HG02938 (cell line): ENCODE results near the gene AXL.

Experiments used
- ATAC-seq: cut with Tn5 transposase; IDR thresholded peaks from one replicate; pipeline ENCODE4 v1.9.1; 2021; ENCODE audit warnings: mild to moderate bottlenecking, moderate library complexity; ENCODE audit not compliant: unreplicated experiment

Gene AXL

GRCh38 chr19:41305927-41306793 lies 87.1 kb downstream of the AXL start:
- no peak for ATAC-seq

- no peak for ATAC-seq
These were observed 88.3 kb downstream of the AXL start for GRCh38 chr19:41307090-41307875.

- ATAC-seq, result no peak
These were observed 89.0 kb downstream of the AXL start for GRCh38 chr19:41307954-41308449.

GRCh38 chr19:41308450-41309179 lies 89.6 kb downstream of the AXL start:
- no peak for ATAC-seq

- ATAC-seq, result no peak
These were observed 90.4 kb downstream of the AXL start for GRCh38 chr19:41309180-41310032.

GRCh38 chr19:41310033-41310831 lies 91.2 kb downstream of the AXL start, which contains the start of gene CCDC97:
TSS of gene CCDC97 (plus strand) at chr19:41310172. CDS start at chr19:41310311, 139 bp downstream.
- ATAC-seq, result peak; percentile 57

- ATAC-seq, result no peak
These were observed 92.0 kb downstream of the AXL start for GRCh38 chr19:41311072-41311471.
